Heart right ventricle (tissue), 16 donors: ENCODE results near the gene BRIP1. TPM values are rescaled to one million over a fixed set of nuclear protein-coding genes. Genes with fewer than 3 reads are reported as not detected.

Source experiments
- ATAC-seq, 8 donors: fragments of 200-7000 bp; cut with Tn5 transposase; one replicate each; pipeline ENCODE4 v1.9.1; 2020; ENCODE audit warnings: mild to moderate bottlenecking in 8 of 8, moderate library complexity in 8 of 8, moderate number of reproducible peaks in 1 of 8
- DNase-seq, 2 donors: peaks; one replicate each; pipeline ENCODE4 v3.0.0-alpha.2; 2020
- H3K27ac ChIP-seq, 10 donors: fragments of 200-600 bp; sonication (generic) in 2 of 10; one replicate each; pipeline versions ENCODE4 v1.5.0 to v1.8.0; 2020 to 2022; ENCODE audit warnings: mild to moderate bottlenecking in 3 of 10
- H3K27me3 ChIP-seq, 7 donors: fragments of 200-600 bp; one replicate each; pipeline ENCODE4 v1.8.0; 2021 to 2022; ENCODE audit warnings: mild to moderate bottlenecking in 2 of 7
- H3K36me3 ChIP-seq, 9 donors: fragments of 200-600 bp; sonication (generic) in 1 of 9; one replicate each; pipeline versions ENCODE4 v1.5.0 to v1.8.0; 2020 to 2022; ENCODE audit warnings: mild to moderate bottlenecking in 2 of 9
- H3K4me1 ChIP-seq, 9 donors: fragments of 200-600 bp; sonication (generic) in 1 of 9; one replicate each; pipeline versions ENCODE4 v1.5.0 to v1.8.0; 2020 to 2022; ENCODE audit warnings: mild to moderate bottlenecking in 4 of 9
- H3K4me3 ChIP-seq, 10 donors: fragments of 200-600 bp; sonication (generic) in 2 of 10; one replicate each; pipeline versions ENCODE4 v1.5.0 to v1.8.0; 2020 to 2022; ENCODE audit warnings: mild to moderate bottlenecking in 7 of 10, moderate library complexity in 2 of 10
- H3K9me3 ChIP-seq, 11 donors: fragments of 200-600 bp in 10 of 11; sonication (generic) in 2 of 11; one replicate each; pipeline versions ENCODE4 v1.5.0 to v1.8.0; 2013 to 2022; ENCODE audit warnings: mild to moderate bottlenecking in 2 of 11, control low read depth in 1 of 11, moderate library complexity in 1 of 11
- CTCF ChIP-seq, 9 donors: fragments of 200-600 bp; sonication (generic) in 2 of 9; IDR thresholded peaks; one replicate each; pipeline versions ENCODE4 v1.5.0 to v1.8.0; 2021 to 2022; ENCODE audit warnings: antibody characterized with exemption in 9 of 9, mild to moderate bottlenecking in 5 of 9, moderate library complexity in 1 of 9
- WGBS, 2 donors: extraction: QIAGEN DNeasy Blood & Tissue Kit; methylation state at CpG; one replicate each; pipeline ENCODE4 v1.1.7; 2013; ENCODE audit warnings: inconsistent platforms in 1 of 2; 5-methylcytosine and 5-hydroxymethylcytosine counted together
- intact Hi-C, 10 donors: fragments of 100-400 bp; cut with DNase I; formaldehyde crosslinking; loops; one replicate each; pipeline versions ENCODE4 v1.11.1 to v1.14.2; 2022
- polyA plus RNA-seq, 2 donors: library from polyadenylated mRNA; stranded (reverse); fragments of 200-250 nt; gene quantifications; one replicate each; pipeline ENCODE4 v1.2.3, GENCODE V29; 2013
- total RNA-seq, 10 donors: library from RNA; stranded (reverse); fragmentation: NEBNext Ultra II Directional in 3 of 10; extraction: Animal tissue kit (Norgen Biotek cat#: 25700) in 3 of 10; gene quantifications; one replicate each; pipeline versions ENCODE4 v1.2.1 to v1.2.4, GENCODE V29; 2021 to 2023
- donor health status: Arrhythmogenic right ventricular cardiomyopathy.
- donor health status: ischemic (EF 13 %, LVEDD 7.1; RV severe dilation, severe dysfunction).
- donor health status: healthy with polysubstance abuse.
- donor health status: DM: no; HTN: yes; CAD: no.
- donor health status: DM: no; HTN: no; CAD: no.
- donor health status: ischemic (EF 25% LVEDD 6.9; RV normal size, moderate dysfunction).
- donor health status: ischemic (EF 25% LVEDD 5.7; RV mildly dilated, moderate dysfunction).
- donor health status: healthy.
- donor health status: DM: yes; HTN: yes; CAD: no.
- donor health status: Ischemic cardiomyopathy.
- donor health status: ischemic (EF 35%, LVEDD 5.7; RV mildly dilated, moderate dysfunction).
- donor health status: nonischemic (EF 11% LVEDD 7.7; RV severe dilation, severe dysfunction).
- donor health status: DM: yes; HTN: yes; CAD: no.
- donor health status: PGD.
- donor health status: ischemic (EF 29% LVEDD 5.4; RV normal size, mild dysfunction).
- donor health status: nonischemic (EF 23%, LVEDD 6.1; RV moderate dilation, normal function).

The BRIP1 gene
- total and polyA plus RNA-seq, 12 donors = 0.03 to 2.1 (median 0.22) TPM; not detected in 1

GRCh38 chr17:61816538-61816937, 46.8 kb downstream of the BRIP1 start:
- WGBS, 2 donors = 78 to 83% methylated on average over 4 of the region's 4 CpGs
- TF ChIP-seq CTCF (IDR thresholded peaks at IDR 0.05) = no peak
- no peaks in the 10 kb centered on the region for H3K9me3 ChIP-seq
- no peaks in the 10 kb centered on the region for H3K27me3 ChIP-seq
- intact Hi-C loops = no loop called here
- ATAC-seq (no peak), DNase-seq (no peak)
- no peak overlapping the region for H3K27ac ChIP-seq
- peaks cover 0 to 4% (median 0%) of the 10 kb centered on the region in 9 donors for H3K4me1 ChIP-seq
- no peak overlapping the region for H3K4me3 ChIP-seq
- H3K36me3 ChIP-seq = no peaks in the 10 kb centered on the region

GRCh38 chr17:61815863-61816503, 47.3 kb downstream of the BRIP1 start:
- intact Hi-C loops = no loop called here
- peaks cover 0 to 4% (median 0%) of the 10 kb centered on the region in 9 donors for H3K4me1 ChIP-seq
- no peak overlapping the region for H3K4me3 ChIP-seq
- no peak for ATAC-seq
- DNase-seq = no peak
- H3K27me3 ChIP-seq = no peaks in the 10 kb centered on the region
- TF ChIP-seq CTCF (IDR thresholded peaks at IDR 0.05) = no peak
- H3K27ac ChIP-seq = no peak overlapping the region
- H3K9me3 ChIP-seq = no peaks in the 10 kb centered on the region
- no peaks in the 10 kb centered on the region for H3K36me3 ChIP-seq
- 56 to 65% methylated on average over 5 of the region's 5 CpGs for WGBS, 2 donors

- H3K36me3 ChIP-seq = no peaks in the 10 kb centered on the region
- TF ChIP-seq CTCF (IDR thresholded peaks at IDR 0.05) = no peak
- H3K4me3 ChIP-seq = no peak overlapping the region
- peaks cover 0 to 14% (median 0%) of the 10 kb centered on the region in 9 donors for H3K4me1 ChIP-seq
- intact Hi-C loops = no loop called here
- H3K27ac ChIP-seq = no peak overlapping the region
- DNase-seq (no peak), ATAC-seq (no peak)
- 93 to 96% methylated on average over 1 of the region's 1 CpG for WGBS, 2 donors
- H3K27me3 ChIP-seq = no peaks in the 10 kb centered on the region
- H3K9me3 ChIP-seq = no peaks in the 10 kb centered on the region
Observed at GRCh38 chr17:61814485-61814884, 48.8 kb downstream of the BRIP1 start.

GRCh38 chr17:61813211-61813610, 50.1 kb downstream of the BRIP1 start:
- no peaks in the 10 kb centered on the region for H3K9me3 ChIP-seq
- DNase-seq (no peak), ATAC-seq (no peak)
- peaks cover 0 to 17% (median 0%) of the 10 kb centered on the region in 9 donors for H3K4me1 ChIP-seq
- intact Hi-C loops = no loop called here
- H3K36me3 ChIP-seq = no peaks in the 10 kb centered on the region
- no peak for TF ChIP-seq CTCF (IDR thresholded peaks at IDR 0.05)
- 74 to 86% methylated on average over 1 of the region's 1 CpG for WGBS, 2 donors
- no peak overlapping the region for H3K27ac ChIP-seq
- H3K27me3 ChIP-seq = no peaks in the 10 kb centered on the region
- no peak overlapping the region for H3K4me3 ChIP-seq
